K562 (cell line): Measurements from ENCODE around the gene CSF2RB. TPM values are rescaled to one million over a fixed set of nuclear protein-coding genes. Genes with fewer than 3 reads are reported as not detected.

Source experiments
- ATAC-seq: fragments of 200-7000 bp; cut with Tn5 transposase; 3 replicates; pipeline ENCODE4 v1.9.1; 2020; ENCODE audit warnings: moderate library complexity
- BruUV-seq: library from RNA; stranded (reverse); fragments of 400-500 nt; replicated peaks from 2 replicates; lab custom pipeline; 2021; lab: Mats Ljungman, UMichigan
- CTCF ChIA-PET: fragments of 300-600 bp; formaldehyde crosslinking; extraction: SDS; loops from one replicate; lab custom pipeline; 2021; ENCODE audit warnings: low intra/inter-chr PET ratio; lab: Yijun Ruan, JAX
- POLR2A ChIA-PET: fragments of 300-600, 350-650 bp; sonication (Branson Sonifier 250); formaldehyde crosslinking; extraction: SDS; loops from one replicate; lab custom pipeline; 2021; ENCODE audit warnings: antibody characterized with exemption, inconsistent platforms; lab: Yijun Ruan, JAX
- DNase-seq, 4 experiments: peaks; one replicate each; pipeline versions ENCODE4 v3.0.0 to v3.0.0-alpha.2; 2011 to 2018; ENCODE audit warnings: low spot score in 3 of 4, mixed read lengths in 3 of 4; ENCODE audit errors: extremely low read depth in 1 of 4
- FAIRE-seq: peaks from 2 replicates; lab custom pipeline; 2011; peaks lifted over from hg19 to GRCh38; lab: Jason Lieb, UNC
- H2AFZ ChIP-seq: 2 replicates; pipeline ENCODE4 v1.6.0; 2011; ENCODE audit warnings: low read depth, low read length, control low read depth, inconsistent platforms
- H3K27ac ChIP-seq: fragments of 200-600 bp; 3 replicates; pipeline ENCODE4 v1.8.0; 2011; ENCODE audit warnings: low read depth, mild to moderate bottlenecking, control low read depth, inconsistent platforms, low read length, moderate library complexity, mixed read lengths; ENCODE audit errors: extremely low read depth
- H3K27me3 ChIP-seq, 2 experiments: fragments of 300-600 bp in 1 of 2; 2 replicates in 1 of 2; 3 replicates in 1 of 2; pipeline versions ENCODE4 v1.6.0 to v1.8.0; 2011; ENCODE audit warnings: inconsistent platforms in 2 of 2, low read length in 2 of 2, mild to moderate bottlenecking in 1 of 2, mixed read lengths in 1 of 2, moderate library complexity in 1 of 2; ENCODE audit not compliant: control insufficient read depth in 2 of 2, insufficient read depth in 2 of 2
- H3K36me3 ChIP-seq: fragments of 300-600 bp; 3 replicates; pipeline ENCODE4 v1.8.0; 2011; ENCODE audit warnings: mild to moderate bottlenecking, low read length, inconsistent platforms; ENCODE audit not compliant: control insufficient read depth, insufficient read depth
- H3K4me1 ChIP-seq, 2 experiments: fragments of 200-600 bp in 1 of 2; replicated peaks in 1 of 2; 2 replicates in 1 of 2; 3 replicates in 1 of 2; pipeline versions ENCODE4 v1.5.1 to v1.8.0; 2011; ENCODE audit warnings: inconsistent platforms in 2 of 2, low read length in 2 of 2, mild to moderate bottlenecking in 1 of 2, mixed read lengths in 1 of 2, moderate library complexity in 1 of 2; ENCODE audit not compliant: control insufficient read depth in 2 of 2, insufficient read depth in 2 of 2
- H3K4me2 ChIP-seq: 2 replicates; pipeline ENCODE4 v1.6.1; 2011; ENCODE audit warnings: low read length, control low read depth, inconsistent platforms, mixed read lengths; ENCODE audit not compliant: insufficient read depth
- H3K4me3 ChIP-seq: fragments of 200-600 bp; sonication (generic), shearing (Covaris generic); 2 replicates; pipeline ENCODE4 v1.5.1; 2016; ENCODE audit warnings: control low read depth, inconsistent platforms
- H3K79me2 ChIP-seq: fragments of 200-600 bp; 3 replicates; pipeline ENCODE4 v1.8.0; 2011; ENCODE audit warnings: low read length, inconsistent platforms; ENCODE audit not compliant: control insufficient read depth, insufficient read depth
- H3K9ac ChIP-seq, 2 experiments: 2 replicates each; pipeline versions ENCODE4 v1.6.0 to v1.6.1; 2011; ENCODE audit warnings: low read depth in 2 of 2, low read length in 2 of 2, control low read depth in 1 of 2, inconsistent platforms in 1 of 2, mild to moderate bottlenecking in 1 of 2, mixed read lengths in 1 of 2; ENCODE audit not compliant: insufficient read depth in 1 of 2
- H3K9me1 ChIP-seq: one replicate; pipeline ENCODE4 v1.6.0; 2011; ENCODE audit warnings: inconsistent platforms, mild to moderate bottlenecking, low read length, moderate library complexity; ENCODE audit not compliant: control insufficient read depth, insufficient read depth
- H3K9me3 ChIP-seq: replicated peaks from 2 replicates; pipeline ENCODE4 v1.5.1; 2011; ENCODE audit warnings: low read depth, low read length, inconsistent platforms; ENCODE audit not compliant: control insufficient read depth, insufficient read depth
- H4K20me1 ChIP-seq: replicated peaks from 2 replicates; pipeline ENCODE4 v1.6.1; 2011; ENCODE audit warnings: low read length, inconsistent platforms, mixed read lengths; ENCODE audit not compliant: control insufficient read depth, insufficient read depth
- HMGXB4 ChIP-seq: sonication (generic); formaldehyde crosslinking; IDR thresholded peaks from 2 replicates; pipeline ENCODE4 v1.8.1; 2023; ENCODE audit warnings: mild to moderate bottlenecking, missing genetic modification reagents
- MAFK ChIP-seq: IDR thresholded peaks from 2 replicates; pipeline ENCODE4 v1.6.1; 2011; ENCODE audit warnings: low read length, improper control_type of control experiment
- MAX ChIP-seq: sonication (generic); formaldehyde crosslinking; IDR thresholded peaks from 2 replicates; pipeline ENCODE4 v1.9.0; 2022; ENCODE audit warnings: mild to moderate bottlenecking, missing genetic modification reagents
- RBM14 ChIP-seq: fragments of 200-400 bp; formaldehyde crosslinking; IDR thresholded peaks from 2 replicates; pipeline ENCODE4 v1.6.1; 2018; ENCODE audit warnings: low read depth, mild to moderate bottlenecking, low read length, moderate library complexity, borderline replicate concordance; ENCODE audit not compliant: insufficient read depth
- ZBTB1 ChIP-seq: sonication (generic); formaldehyde crosslinking; IDR thresholded peaks from 2 replicates; pipeline ENCODE4 v1.8.1; 2023; ENCODE audit warnings: missing genetic modification reagents, low read depth, mild to moderate bottlenecking, borderline replicate concordance
- ZMIZ1 ChIP-seq, 2 experiments: fragments of 150-350 bp in 1 of 2; IDR thresholded peaks; 2 replicates each; pipeline ENCODE4 v1.6.1; 2012 to 2016; ENCODE audit warnings: low read depth in 2 of 2, low read length in 2 of 2, mild to moderate bottlenecking in 1 of 2, moderate library complexity in 1 of 2
- ZNF280B ChIP-seq: fragments of 250-450 bp; sonication (Bioruptor Pico); IDR thresholded peaks from 2 replicates; pipeline ENCODE4 v1.5.1; 2021; ENCODE audit warnings: mild to moderate bottlenecking
- ZNF830 ChIP-seq: fragments of 250-450 bp; sonication (Bioruptor Pico); IDR thresholded peaks from 2 replicates; pipeline ENCODE4 v1.5.0; 2021; ENCODE audit warnings: mild to moderate bottlenecking
- WGBS: fragments of 100-300 bp; shearing (Covaris generic); methylation state at CpG from one replicate; pipeline ENCODE4 v1.1.6; 2016; ENCODE audit warnings: low coverage, mixed read lengths; ENCODE audit not compliant: insufficient coverage; ENCODE audit errors: missing lambda C conversion rate; 5-methylcytosine and 5-hydroxymethylcytosine counted together
- in situ Hi-C: fragments of 300-500 bp; cut with MboI; formaldehyde crosslinking; loops from 4 replicates; pipeline ENCODE4 v1.15.0; 2018; ENCODE audit warnings: inconsistent platforms, mixed read lengths
- intact Hi-C: fragments of 100-400 bp; cut with micrococcal nuclease; formaldehyde crosslinking; loops from 2 replicates; pipeline ENCODE4 v1.14.2; 2022
- polyA plus RNA-seq, 8 experiments: library from polyadenylated mRNA; depleted of rRNA in 4 of 8; stranded (reverse) in 5 of 8; unstranded in 3 of 8; fragments of >200 nt; fragmentation: Nextera tagmentation in 2 of 8; fragmentation: Illumina TruSeq in 1 of 8; extraction: Ambion mirVana in 2 of 8; extraction: Trizol in 1 of 8; gene quantifications; 2 replicates each; pipeline versions ENCODE4 v1.2.1 to v1.2.3, GENCODE V29; 2011 to 2014; ENCODE audit warnings: inconsistent platforms in 1 of 8, missing spikeins in 1 of 8
- total RNA-seq, 7 experiments: library from RNA; depleted of rRNA in 6 of 7; stranded (reverse); fragments of >200 nt in 6 of 7; fragmentation: Illumina TruSeq in 2 of 7; extraction: Trizol in 2 of 7; gene quantifications; 2 replicates each; pipeline versions ENCODE4 v1.2.1 to v1.2.3, GENCODE V29; 2011 to 2021; ENCODE audit warnings: low replicate concordance in 1 of 7

Gene CSF2RB
- total and polyA plus RNA-seq, 9 of the 15 experiments (the other 6 are each of a cell fraction or from before 2014, with no cell fraction given) = 0.04 to 1.0 (median 0.36) TPM

- no peak for TF ChIP-seq ZMIZ1 (IDR thresholded peaks at IDR 0.05; ENCODE audit: low read depth in 2 of 2, low read length in 2 of 2)
- TF ChIP-seq MAX = no peak
- TF ChIP-seq ZNF830 = no peak
- TF ChIP-seq, all 486 proteins: peak for 0
Observed at GRCh38 chr22:36929621-36930020, 16.2 kb downstream of the CSF2RB start (continued).

GRCh38 chr22:36930041-36930935, 16.9 kb downstream of the CSF2RB start:
- no peaks in the 10 kb centered on the region for H3K79me2 ChIP-seq
- intact Hi-C loops (no loop called here), in situ Hi-C loops (no loop called here)
- H4K20me1 ChIP-seq = no peaks in the 10 kb centered on the region
- no peak for ATAC-seq
- H3K4me3 ChIP-seq = no peak overlapping the region
- no peak overlapping the region for H3K27ac ChIP-seq
- WGBS = 1% methylated on average over 9 of the region's 20 CpGs
- H3K4me2 ChIP-seq = no peak overlapping the region
- H3K27me3 ChIP-seq = peaks cover 0 to 56% of the 10 kb centered on the region in 2 experiments; a peak in 3 of 5 replicates
- FAIRE-seq = no peak
- ChIA-PET CTCF (no interaction called here), POLR2A (interaction anchor here (0.6 kb wide), 1 partner anchor 74 kb away, joined by 4 read pairs; no protein-coding TSS in a partner anchor)
- H2AFZ ChIP-seq = no peak overlapping the region
- no peaks in the 10 kb centered on the region; a peak in 2 of 5 replicates for H3K4me1 ChIP-seq
- no peak for DNase-seq
- H3K9me1 ChIP-seq = no peaks in the 10 kb centered on the region
- H3K9me3 ChIP-seq = no peaks in the 10 kb centered on the region
- no peaks in the 10 kb centered on the region for H3K36me3 ChIP-seq
- BruUV-seq = no TSS peak
- H3K9ac ChIP-seq = no peak overlapping the region
- no peak for TF ChIP-seq MAFK
- no peak for TF ChIP-seq ZNF280B (CRISPR knock-in tag)
- no peak for TF ChIP-seq HMGXB4 (CRISPR knock-in tag)
- no peak for TF ChIP-seq ZBTB1
- TF ChIP-seq RBM14 = no peak
